Endometrium (tissue), 2 donors: Measurements from ENCODE around the gene CUL1.

ENCODE experiments used
- FAIRE-seq: peaks from 2 replicates; lab custom pipeline; 2012; peaks lifted over from hg19 to GRCh38; lab: Jason Lieb, UNC
- donor health status: control.
- donor health status: control.

Gene CUL1

GRCh38 chr7:148719753-148720152, 21.1 kb downstream of the CUL1 start:
- FAIRE-seq, result no peak

GRCh38 chr7:148720472-148720871, 21.8 kb downstream of the CUL1 start:
- no peak for FAIRE-seq

- no peak for FAIRE-seq
These were observed 22.7 kb downstream of the CUL1 start for GRCh38 chr7:148721390-148721789.

- no peak for FAIRE-seq
These were observed 23.9 kb downstream of the CUL1 start for GRCh38 chr7:148722340-148723165.

- no peak for FAIRE-seq
These were observed 24.5 kb downstream of the CUL1 start for GRCh38 chr7:148723166-148723559.

DNA sequence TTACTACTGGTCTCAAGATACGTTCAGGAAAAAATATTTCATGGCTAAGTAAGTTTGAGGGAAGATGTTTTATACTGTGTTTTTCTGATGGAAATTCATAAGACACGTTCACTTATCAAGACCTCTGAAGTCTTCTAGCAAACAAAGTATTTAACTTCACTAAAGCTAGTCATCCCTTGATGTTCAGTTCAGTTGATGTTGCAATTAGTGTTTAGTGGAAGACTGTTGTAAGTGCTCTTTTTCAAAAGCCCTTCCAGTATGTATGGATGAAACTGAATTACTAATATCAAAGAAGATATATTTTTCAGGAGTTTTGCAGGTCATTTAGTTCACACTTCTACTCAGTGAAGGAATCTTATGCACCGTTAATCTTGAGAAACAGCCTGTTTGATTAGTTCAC, 25.1 kb downstream of the CUL1 start:
- FAIRE-seq, result no peak

DNA sequence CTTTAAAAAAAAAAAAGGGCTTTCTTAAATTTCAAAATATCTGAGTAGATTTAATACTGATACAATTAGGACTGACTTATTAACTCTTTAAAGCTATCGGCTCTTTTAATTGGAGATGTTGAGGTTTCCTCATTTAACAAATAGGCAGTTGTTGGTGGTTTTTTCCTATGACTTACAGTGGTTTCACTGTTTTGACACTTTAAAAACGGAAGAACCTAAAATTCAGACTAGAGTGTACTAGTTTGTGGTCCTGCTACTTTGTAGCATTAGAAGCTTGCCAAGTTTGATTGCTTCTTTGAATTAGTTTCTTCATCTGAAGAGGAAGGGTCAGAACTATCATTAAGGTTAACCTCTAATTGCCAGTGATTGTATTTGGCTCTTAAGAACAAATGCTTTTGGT, 27.7 kb downstream of the CUL1 start:
- FAIRE-seq, result no peak

GRCh38 chr7:148727501-148728278, 29.0 kb downstream of the CUL1 start:
- FAIRE-seq, result no peak

DNA sequence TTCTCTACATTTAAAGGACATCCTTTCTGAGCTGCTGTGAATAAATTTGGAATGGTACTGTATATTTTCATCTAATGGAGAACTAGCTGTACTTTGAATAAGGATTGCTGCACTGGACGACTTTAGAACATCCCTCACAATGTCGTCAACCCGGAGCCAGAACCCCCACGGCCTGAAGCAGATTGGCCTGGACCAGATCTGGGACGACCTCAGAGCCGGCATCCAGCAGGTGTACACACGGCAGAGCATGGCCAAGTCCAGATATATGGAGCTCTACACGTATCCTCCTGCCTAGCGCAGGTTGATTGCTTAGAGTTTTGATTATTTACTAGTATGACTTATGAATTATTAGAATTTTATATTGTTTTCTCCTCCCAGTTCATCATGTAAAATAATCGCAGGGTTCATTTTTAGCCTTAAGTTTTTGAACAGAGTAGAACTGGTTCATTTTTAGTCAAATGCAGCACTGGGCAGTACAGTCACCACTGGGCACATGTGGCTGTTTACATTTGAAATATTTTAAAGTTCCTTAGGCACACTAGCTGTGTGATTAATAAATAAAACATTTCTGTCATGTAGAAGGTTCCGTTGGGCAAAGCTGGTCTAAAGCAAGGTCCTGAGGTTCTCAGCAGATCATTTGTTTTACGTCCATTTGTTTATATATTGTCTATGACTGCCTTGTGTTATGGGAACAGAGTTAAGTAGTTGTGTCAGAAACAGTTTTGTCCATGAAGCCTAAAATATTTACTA, 31.5 kb downstream of the CUL1 start:
- no peak for FAIRE-seq

DNA sequence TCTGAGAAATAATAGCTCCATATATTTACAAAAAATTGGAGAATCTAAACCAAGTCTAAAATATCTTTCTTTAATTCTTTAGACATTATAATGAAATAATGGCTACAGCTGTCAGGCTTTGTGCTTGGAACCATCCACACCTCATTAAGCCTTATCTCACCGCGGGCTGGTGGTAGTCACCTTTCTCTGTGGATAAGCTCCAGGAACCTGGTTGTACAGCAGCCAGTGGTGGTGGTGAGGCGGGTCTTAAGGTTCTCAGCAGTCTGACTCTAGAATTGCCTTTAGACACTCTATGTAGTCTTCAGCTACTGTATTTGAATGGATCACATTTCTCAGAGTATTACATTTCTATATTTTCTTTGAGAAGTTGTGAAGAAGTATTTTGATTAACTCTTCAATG, 34.2 kb downstream of the CUL1 start:
- no peak for FAIRE-seq

GRCh38 chr7:148733496-148733895, 34.8 kb downstream of the CUL1 start:
- no peak for FAIRE-seq

DNA sequence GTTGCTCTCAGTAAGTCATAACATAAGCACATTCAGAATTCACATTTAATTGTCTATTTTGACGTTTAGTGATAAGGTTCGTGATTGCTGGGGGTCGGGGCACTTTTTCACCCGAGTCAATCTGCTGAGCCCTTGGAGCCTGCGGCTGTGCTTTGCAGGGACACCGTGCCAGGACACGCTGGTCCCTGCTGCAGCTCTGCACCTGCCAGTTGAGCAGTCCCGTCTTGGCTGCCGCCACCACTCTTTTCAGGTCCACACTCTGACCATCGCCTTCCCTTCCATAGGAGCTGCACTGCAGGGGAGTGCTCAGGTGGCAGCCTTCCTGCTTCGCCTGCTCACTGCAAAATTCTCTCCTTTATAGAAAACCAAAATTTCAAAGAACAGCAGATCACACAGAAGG, 36.4 kb downstream of the CUL1 start:
- no peak for FAIRE-seq

GRCh38 chr7:148735967-148736366, 37.3 kb downstream of the CUL1 start:
- FAIRE-seq, result no peak

- no peak for FAIRE-seq
These were observed 40.2 kb downstream of the CUL1 start for GRCh38 chr7:148738737-148739535.

GRCh38 chr7:148746135-148746534, 47.4 kb downstream of the CUL1 start:
- FAIRE-seq, result no peak

- FAIRE-seq, result no peak
These were observed 48.6 kb downstream of the CUL1 start for GRCh38 chr7:148747274-148747673.

DNA sequence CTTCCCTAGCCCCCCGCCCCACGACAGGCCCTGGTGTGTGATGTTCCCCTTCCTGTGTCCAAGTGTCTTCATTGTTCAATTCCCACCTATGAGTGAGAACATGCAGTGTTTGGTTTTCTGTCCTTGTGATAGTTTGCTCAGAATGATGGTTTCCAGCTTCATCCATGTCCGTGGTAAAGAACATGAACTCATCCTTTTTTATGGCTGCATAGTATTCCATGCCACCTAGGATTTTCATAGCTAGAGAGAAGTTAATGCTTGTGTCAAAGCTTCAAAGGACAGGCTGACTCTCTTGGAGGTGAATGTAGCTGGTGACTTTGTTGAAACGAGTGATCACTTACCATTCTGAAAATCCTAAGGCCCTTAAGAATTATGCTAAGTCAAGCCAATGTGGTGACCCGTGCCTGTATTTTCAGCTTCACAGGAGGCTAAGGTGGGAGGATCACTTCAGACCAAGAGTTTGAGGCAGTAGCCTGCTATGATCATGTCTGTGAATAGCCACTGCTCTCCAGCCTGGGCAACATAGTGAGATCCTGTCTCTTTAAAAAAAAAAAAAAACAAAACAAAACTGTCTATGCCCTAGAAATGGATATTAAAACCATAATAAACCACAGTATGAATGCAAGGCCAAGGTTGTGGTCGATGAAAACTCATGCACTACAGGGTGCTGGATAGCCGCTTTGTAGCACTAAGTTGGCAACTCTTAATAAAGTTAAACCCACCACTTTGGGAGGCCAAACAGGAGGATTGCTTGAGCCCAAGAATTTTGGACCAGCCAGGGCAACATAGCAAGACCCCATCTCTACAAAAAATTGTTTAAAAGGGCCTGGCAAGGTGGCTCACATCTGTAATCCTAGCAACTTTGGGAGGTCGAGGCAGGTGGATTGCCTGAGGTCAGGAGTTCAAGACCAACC, 52.0 kb downstream of the CUL1 start:
- FAIRE-seq, result no peak

GRCh38 chr7:148753224-148753623, 54.5 kb downstream of the CUL1 start:
- no peak for FAIRE-seq

- no peak for FAIRE-seq
These were observed 56.2 kb downstream of the CUL1 start for GRCh38 chr7:148754912-148755311.

GRCh38 chr7:148761499-148762278, 63.0 kb downstream of the CUL1 start:
- no peak for FAIRE-seq
